Cardiac muscle cell (in vitro differentiated cells and primary cell): ENCODE data around the gene SLC29A1. TPM values are rescaled to one million over a fixed set of nuclear protein-coding genes. Genes with fewer than 3 reads are reported as not detected.

Source experiments
- DNase-seq, 2 donors: peaks; one replicate each; pipeline versions ENCODE4 v3.0.0 to v3.0.0-alpha.2; 2010 to 2017; ENCODE audit warnings: low read depth in 1 of 2, low spot score in 1 of 2
- H3K27ac ChIP-seq: fragments of 200-600 bp; sonication (generic); 2 replicates; pipeline ENCODE4 v1.5.1; 2016
- H3K27me3 ChIP-seq: fragments of 200-600 bp; sonication (generic); 2 replicates; pipeline ENCODE4 v1.6.0; 2016; ENCODE audit warnings: control low read depth
- H3K36me3 ChIP-seq: fragments of 200-600 bp; sonication (generic); 2 replicates; pipeline ENCODE4 v1.5.1; 2016; ENCODE audit warnings: control low read depth
- H3K4me1 ChIP-seq: fragments of 200-600 bp; sonication (generic); 2 replicates; pipeline ENCODE4 v1.8.1; 2017; ENCODE audit warnings: low read depth, mild to moderate bottlenecking, mixed run types
- H3K4me3 ChIP-seq: fragments of 200-600 bp; sonication (generic); 2 replicates; pipeline ENCODE4 v1.5.1; 2016; ENCODE audit warnings: mild to moderate bottlenecking
- H3K9me3 ChIP-seq: fragments of 200-600 bp; sonication (generic); 2 replicates; pipeline ENCODE4 v1.5.1; 2017; ENCODE audit warnings: low read depth, mild to moderate bottlenecking, control low read depth
- polyA plus RNA-seq: library from polyadenylated mRNA; unstranded; fragments of >200 nt; fragmentation: Nextera tagmentation; extraction: Ambion mirVana; gene quantifications from 2 replicates; pipeline ENCODE4 v1.2.1, GENCODE V29; 2016
- total RNA-seq: library from RNA; depleted of rRNA; stranded (reverse); fragments of >200 nt; gene quantifications from 2 replicates; pipeline ENCODE4 v1.2.3, GENCODE V29; 2016
- TF ChIP-seq, protein P1 (sequence below): IDR thresholded peaks from 2 replicates; pipeline ENCODE4 v1.5.1; 2012; ENCODE audit warnings: low read depth, mild to moderate bottlenecking, low read length

SLC29A1 gene
- total and polyA plus RNA-seq, 2 experiments from 2014 or later, result 62.7 to 88.7 TPM

DNA sequence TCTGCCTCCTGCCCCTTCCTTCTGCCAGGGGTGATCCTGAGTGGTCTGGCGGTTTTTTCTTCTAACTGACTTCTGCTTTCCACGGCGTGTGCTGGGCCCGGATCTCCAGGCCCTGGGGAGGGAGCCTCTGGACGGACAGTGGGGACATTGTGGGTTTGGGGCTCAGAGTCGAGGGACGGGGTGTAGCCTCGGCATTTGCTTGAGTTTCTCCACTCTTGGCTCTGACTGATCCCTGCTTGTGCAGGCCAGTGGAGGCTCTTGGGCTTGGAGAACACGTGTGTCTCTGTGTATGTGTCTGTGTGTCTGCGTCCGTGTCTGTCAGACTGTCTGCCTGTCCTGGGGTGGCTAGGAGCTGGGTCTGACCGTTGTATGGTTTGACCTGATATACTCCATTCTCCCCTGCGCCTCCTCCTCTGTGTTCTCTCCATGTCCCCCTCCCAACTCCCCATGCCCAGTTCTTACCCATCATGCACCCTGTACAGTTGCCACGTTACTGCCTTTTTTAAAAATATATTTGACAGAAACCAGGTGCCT lies 10.2 kb downstream of the SLC29A1 start:
- Histone ChIP-seq H3K27ac (peak overlapping the region; percentile 81), H3K4me1 (peaks cover 20% of the 10 kb centered on the region), H3K36me3 (peaks cover 15% of the 10 kb centered on the region), H3K4me3 (no peak overlapping the region), H3K27me3 (no peaks in the 10 kb centered on the region), H3K9me3 (no peaks in the 10 kb centered on the region)
- TF ChIP-seq, protein P1, sequence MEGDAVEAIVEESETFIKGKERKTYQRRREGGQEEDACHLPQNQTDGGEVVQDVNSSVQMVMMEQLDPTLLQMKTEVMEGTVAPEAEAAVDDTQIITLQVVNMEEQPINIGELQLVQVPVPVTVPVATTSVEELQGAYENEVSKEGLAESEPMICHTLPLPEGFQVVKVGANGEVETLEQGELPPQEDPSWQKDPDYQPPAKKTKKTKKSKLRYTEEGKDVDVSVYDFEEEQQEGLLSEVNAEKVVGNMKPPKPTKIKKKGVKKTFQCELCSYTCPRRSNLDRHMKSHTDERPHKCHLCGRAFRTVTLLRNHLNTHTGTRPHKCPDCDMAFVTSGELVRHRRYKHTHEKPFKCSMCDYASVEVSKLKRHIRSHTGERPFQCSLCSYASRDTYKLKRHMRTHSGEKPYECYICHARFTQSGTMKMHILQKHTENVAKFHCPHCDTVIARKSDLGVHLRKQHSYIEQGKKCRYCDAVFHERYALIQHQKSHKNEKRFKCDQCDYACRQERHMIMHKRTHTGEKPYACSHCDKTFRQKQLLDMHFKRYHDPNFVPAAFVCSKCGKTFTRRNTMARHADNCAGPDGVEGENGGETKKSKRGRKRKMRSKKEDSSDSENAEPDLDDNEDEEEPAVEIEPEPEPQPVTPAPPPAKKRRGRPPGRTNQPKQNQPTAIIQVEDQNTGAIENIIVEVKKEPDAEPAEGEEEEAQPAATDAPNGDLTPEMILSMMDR, result no peak
- DNase-seq, result no peak

DNA sequence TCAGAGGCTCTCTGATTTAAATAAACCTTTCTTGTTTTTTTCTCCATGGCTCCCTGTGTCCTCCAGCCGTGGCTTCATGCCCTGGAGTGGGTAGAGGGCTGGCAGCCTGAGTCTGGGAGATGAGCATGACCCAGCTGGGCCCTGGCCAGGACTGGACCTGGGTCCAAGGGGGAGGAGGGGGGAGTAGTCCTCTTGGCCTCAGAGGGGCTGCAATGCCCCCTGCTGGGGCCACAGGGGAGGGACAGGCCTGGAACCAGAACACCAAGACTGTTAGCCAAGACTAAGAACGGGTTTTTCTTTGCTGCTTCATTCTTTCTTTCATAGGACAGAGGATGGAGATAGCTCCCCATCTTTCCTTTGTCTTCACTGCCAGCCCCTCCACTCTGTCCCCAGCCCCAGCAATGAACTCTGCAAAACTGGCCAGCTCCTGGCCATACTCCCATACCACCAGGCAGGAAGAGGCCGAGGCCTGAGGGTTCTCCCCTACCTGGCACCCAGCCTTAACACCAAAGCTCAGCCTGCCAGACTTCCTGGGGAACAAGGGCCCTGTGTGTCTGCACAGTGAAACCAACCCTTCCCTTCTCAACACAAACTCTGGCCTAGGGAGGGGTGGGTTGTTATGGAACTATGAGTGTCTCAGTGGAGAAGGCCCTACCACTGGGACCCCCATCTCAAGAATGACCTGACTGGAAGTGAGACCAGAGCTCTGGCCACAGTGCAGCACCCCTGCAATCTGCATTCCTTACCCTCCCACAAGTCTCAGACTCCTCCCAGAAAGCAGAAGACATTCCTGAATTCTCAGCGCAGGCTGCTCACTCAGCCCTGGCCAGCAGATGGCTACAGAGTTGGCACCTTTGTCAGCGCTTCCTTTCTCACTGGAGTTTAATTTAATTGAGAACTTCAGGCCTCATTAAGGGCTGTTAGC lies 11.0 kb downstream of the SLC29A1 start:
- Histone ChIP-seq H3K27me3 (no peaks in the 10 kb centered on the region), H3K36me3 (peaks cover 15% of the 10 kb centered on the region), H3K27ac (peak overlapping the region; percentile 81), H3K4me1 (peaks cover 20% of the 10 kb centered on the region), H3K4me3 (no peak overlapping the region), H3K9me3 (no peaks in the 10 kb centered on the region)
- TF ChIP-seq, protein P1, result peak; percentile 95
- DNase-seq, result peak; percentile 68 to 89

DNA sequence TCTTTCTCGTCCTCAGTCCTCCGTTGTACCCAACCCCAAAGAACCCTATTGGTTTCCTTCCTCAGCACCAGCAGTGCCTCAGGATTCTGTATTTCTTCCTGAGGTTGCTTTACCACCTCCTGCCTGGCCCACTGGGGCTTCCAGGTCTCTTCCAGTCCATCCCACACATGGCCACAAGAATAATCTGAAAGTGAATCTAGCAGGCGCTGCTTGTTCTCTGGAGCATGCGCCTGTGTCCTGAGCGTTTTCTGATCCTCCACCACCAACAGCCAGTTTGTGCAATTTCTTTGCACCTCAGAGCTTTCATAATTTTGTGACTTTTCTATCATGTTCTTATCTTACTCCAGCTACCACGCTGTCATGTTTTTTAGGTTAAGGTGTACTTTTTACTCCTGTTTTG lies 11.9 kb downstream of the SLC29A1 start:
- no peaks in the 10 kb centered on the region for H3K9me3 ChIP-seq
- peaks cover 20% of the 10 kb centered on the region for H3K4me1 ChIP-seq
- TF ChIP-seq, protein P1, result no peak
- peaks cover 15% of the 10 kb centered on the region for H3K36me3 ChIP-seq
- H3K27ac ChIP-seq, result peak overlapping the region; percentile 81
- DNase-seq, result no peak
- no peak overlapping the region for H3K4me3 ChIP-seq
- H3K27me3 ChIP-seq, result no peaks in the 10 kb centered on the region

DNA sequence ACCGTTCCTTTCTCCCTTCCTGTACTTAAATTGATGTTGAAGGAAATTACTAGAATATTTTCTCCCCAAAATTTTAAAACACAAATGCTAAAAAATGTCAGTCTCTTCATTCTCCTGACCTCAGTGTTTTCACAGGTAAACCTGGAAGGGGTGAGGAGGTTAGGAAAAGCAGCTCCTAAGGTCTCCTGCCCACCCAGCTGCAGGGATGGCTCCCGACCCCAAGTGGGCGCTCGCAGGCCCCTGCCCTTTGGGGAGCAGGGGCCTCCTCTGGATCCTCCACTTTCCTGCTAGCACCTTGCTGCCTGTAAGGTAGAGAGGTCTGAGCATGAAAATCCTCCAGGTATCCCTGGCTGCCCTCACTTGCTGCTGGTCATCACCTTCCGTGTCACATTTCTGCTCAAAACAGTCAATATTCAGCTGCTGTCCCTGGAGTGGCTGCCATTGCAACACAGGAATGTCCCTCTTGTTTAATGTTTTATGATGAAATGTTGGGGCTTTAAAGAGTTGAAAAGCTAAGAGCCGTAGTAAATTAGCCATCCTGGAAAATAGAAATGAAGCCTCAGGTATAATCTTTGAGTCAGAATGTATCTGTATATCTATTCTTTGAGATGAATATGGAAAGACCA lies 12.6 kb downstream of the SLC29A1 start:
- Histone ChIP-seq H3K27ac (no peak overlapping the region), H3K27me3 (no peaks in the 10 kb centered on the region), H3K36me3 (peaks cover 11% of the 10 kb centered on the region), H3K9me3 (no peaks in the 10 kb centered on the region), H3K4me1 (peaks cover 20% of the 10 kb centered on the region), H3K4me3 (no peak overlapping the region)
- DNase-seq, result no peak
- TF ChIP-seq, protein P1, result no peak

DNA sequence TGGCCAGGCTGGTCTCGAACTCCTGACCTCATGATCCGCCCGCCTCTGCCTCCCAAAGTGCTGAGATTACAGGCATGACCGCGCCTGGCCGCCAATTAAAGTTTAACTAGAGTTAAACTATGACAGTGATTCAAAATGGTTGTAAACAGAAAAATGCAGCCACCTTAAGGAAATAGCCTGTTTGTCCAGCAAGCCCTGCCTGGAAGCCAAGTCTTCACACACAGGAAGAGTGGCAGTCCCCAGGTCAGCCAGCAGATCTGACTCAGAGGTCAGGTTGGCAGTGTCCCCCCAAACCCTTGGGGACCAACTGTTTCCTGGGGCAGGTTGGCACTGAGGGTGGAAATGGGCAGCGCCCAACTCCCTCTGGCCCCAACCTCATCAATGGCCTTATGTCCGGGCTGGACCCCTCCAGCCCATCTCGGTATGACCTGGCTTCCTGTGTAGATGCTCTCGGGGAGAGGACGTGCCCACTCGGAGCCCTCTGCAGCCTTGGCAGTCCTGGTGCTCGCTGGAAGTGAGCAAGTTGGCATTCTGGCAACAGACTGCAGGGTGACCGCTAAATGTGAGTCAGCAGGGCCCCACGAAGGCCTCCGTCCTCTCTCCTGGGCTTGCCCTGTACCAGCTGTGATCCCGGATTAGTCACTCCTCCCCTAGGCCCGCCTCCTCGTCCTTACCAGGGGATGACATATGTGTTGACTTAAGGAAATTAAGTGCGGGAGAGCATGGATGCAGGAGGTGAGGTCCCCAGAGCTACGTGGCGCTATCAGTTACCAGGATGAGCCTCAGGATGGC lies 13.8 kb downstream of the SLC29A1 start:
- DNase-seq, result peak; percentile 65 to 90
- TF ChIP-seq, protein P1, result no peak

More for the DNA sequence above, 13.8 kb downstream of the SLC29A1 start:
- Histone ChIP-seq H3K4me1 (peaks cover 20% of the 10 kb centered on the region), H3K27ac (no peak overlapping the region), H3K9me3 (no peaks in the 10 kb centered on the region), H3K27me3 (no peaks in the 10 kb centered on the region), H3K4me3 (peak overlapping the region; percentile 48), H3K36me3 (peaks cover 7% of the 10 kb centered on the region)
